Stomach (tissue), 9 donors: ENCODE measurements around the gene UBAP1. TPM values are rescaled to one million over a fixed set of nuclear protein-coding genes. Genes with fewer than 3 reads are reported as not detected.
"Not testable (repeated sequence)": the region's sequence is repeated elsewhere in the genome, so short reads cannot be mapped to it uniquely, and the experiment has no call there.

Experiments
- DNase-seq, 2 donors: peaks; one replicate each; pipeline versions ENCODE4 v3.0.0 to v3.0.0-alpha.2; 2013 to 2019
- H3K27ac ChIP-seq, 5 donors: fragments of 200-600 bp in 4 of 5; sonication (generic) in 4 of 5; one replicate each; pipeline ENCODE4 v1.5.1; 2013 to 2019; ENCODE audit warnings: mild to moderate bottlenecking in 1 of 5, moderate library complexity in 1 of 5
- H3K27me3 ChIP-seq, 3 donors: fragments of 200-600 bp; sonication (generic); one replicate each; pipeline ENCODE4 v1.5.1; 2017 to 2019; ENCODE audit warnings: mixed run types in 1 of 3
- H3K36me3 ChIP-seq, 4 donors: fragments of 200-600 bp; sonication (generic); 1 replicate in 3 of 4; 2 replicates in 1 of 4; pipeline ENCODE4 v1.5.1; 2016 to 2019
- H3K4me1 ChIP-seq, 4 donors: fragments of 200-600 bp; sonication (generic); one replicate each; pipeline ENCODE4 v1.5.1; 2016 to 2019
- H3K4me3 ChIP-seq, 4 donors: fragments of 200-600 bp; sonication (generic) in 3 of 4; one replicate each; pipeline ENCODE4 v1.5.1; 2016 to 2019; ENCODE audit warnings: mild to moderate bottlenecking in 1 of 4
- H3K9me3 ChIP-seq, 4 donors: fragments of 200-600 bp; sonication (generic); one replicate each; pipeline ENCODE4 v1.5.1; 2016 to 2019
- CTCF ChIP-seq, 7 experiments: fragments of 450-650 bp in 4 of 7; fragments of 200-600 bp in 3 of 7; sonication (generic) in 3 of 7; IDR thresholded peaks; one replicate each; pipeline ENCODE4 v1.5.1; 2016 to 2019; ENCODE audit warnings: antibody characterized with exemption in 7 of 7, control low read depth in 2 of 7, mild to moderate bottlenecking in 1 of 7
- EP300 ChIP-seq: sonication (generic); formaldehyde crosslinking; IDR thresholded peaks from one replicate; pipeline ENCODE4 v1.6.1; 2017; ENCODE audit warnings: antibody characterized with exemption
- POLR2A ChIP-seq, 4 donors: fragments of 450-650 bp; IDR thresholded peaks; one replicate each; pipeline ENCODE4 v1.6.1; 2016; ENCODE audit warnings: antibody characterized with exemption in 4 of 4, control low read depth in 2 of 4, mild to moderate bottlenecking in 1 of 4, moderate library complexity in 1 of 4
- POLR2AphosphoS5 ChIP-seq, 3 donors: sonication (generic); formaldehyde crosslinking; IDR thresholded peaks; one replicate each; pipeline ENCODE4 v1.6.1; 2016; ENCODE audit warnings: antibody characterized with exemption in 3 of 3
- WGBS, 5 donors: extraction: QIAGEN DNeasy Blood & Tissue Kit in 3 of 5; methylation state at CpG; one replicate each; pipeline versions ENCODE4 v1.1.5 to v1.1.7; 2013 to 2018; 5-methylcytosine and 5-hydroxymethylcytosine counted together
- intact Hi-C: fragments of 100-400 bp; cut with DNase I; formaldehyde crosslinking; loops from one replicate; pipeline ENCODE4 v1.15.1; 2023; ENCODE audit warnings: low total_unique reads
- polyA plus RNA-seq, 3 donors: library from polyadenylated mRNA; stranded (reverse); fragments of 200-250 nt; gene quantifications; one replicate each; pipeline ENCODE4 v1.2.3, GENCODE V29; 2013
- total RNA-seq, 5 donors: library from RNA; depleted of rRNA; stranded (reverse); fragments of >200 nt; gene quantifications; one replicate each; pipeline versions ENCODE4 v1.1.0 to v1.2.3, GENCODE V29; 2014 to 2016
- donor health status: healthy with polysubstance abuse.
- donor health status: Bipolar disorder and iron deficiency.
- donor health status: healthy.

Gene UBAP1
- total and polyA plus RNA-seq, 8 donors: 17.7 to 53.1 (median 34.1) TPM

- Histone ChIP-seq H3K4me3 (no peak overlapping the region), H3K36me3 (peaks cover 2 to 16% (median 8%) of the 10 kb centered on the region in 4 donors), H3K27me3 (no peaks in the 10 kb centered on the region), H3K4me1 (peaks cover 0 to 21% (median under 1%) of the 10 kb centered on the region in 4 donors), H3K9me3 (no peaks in the 10 kb centered on the region), H3K27ac (no peak overlapping the region)
- DNase-seq: no peak
- 83 to 93% (median 93%) methylated on average over 1 of the region's 1 CpG for WGBS, 5 donors
- intact Hi-C loops: no loop called here
- TF ChIP-seq CTCF (IDR thresholded peaks at IDR 0.05) (no peak), EP300 (no peak), POLR2A (IDR thresholded peaks at IDR 0.05) (no peak), POLR2AphosphoS5 (IDR thresholded peaks at IDR 0.05) (no peak)
Observed at GRCh38 chr9:34219421-34219820, 40.6 kb downstream of the UBAP1 start.

GRCh38 chr9:34220218-34220617 lies 41.4 kb downstream of the UBAP1 start:
- 88 to 96% (median 93%) methylated on average over 8 of the region's 8 CpGs for WGBS, 5 donors
- no peak for DNase-seq
- intact Hi-C loops: no loop called here
- H3K27me3 ChIP-seq: no peaks in the 10 kb centered on the region
- peaks cover 0 to 21% (median 5%) of the 10 kb centered on the region in 4 donors for H3K4me1 ChIP-seq
- no peak overlapping the region for H3K27ac ChIP-seq
- no peak overlapping the region for H3K4me3 ChIP-seq
- H3K9me3 ChIP-seq: no peaks in the 10 kb centered on the region
- H3K36me3 ChIP-seq: peaks cover 3 to 17% (median 12%) of the 10 kb centered on the region in 4 donors
- TF ChIP-seq EP300 (no peak), POLR2A (IDR thresholded peaks at IDR 0.05) (no peak)

- Histone ChIP-seq H3K36me3 (peaks cover 3 to 21% (median 14%) of the 10 kb centered on the region in 4 donors), H3K27me3 (no peaks in the 10 kb centered on the region), H3K9me3 (no peaks in the 10 kb centered on the region), H3K4me3 (no peak overlapping the region), H3K4me1 (peaks cover 0 to 12% (median 5%) of the 10 kb centered on the region in 4 donors), H3K27ac (no peak overlapping the region)
- no peak for DNase-seq
- TF ChIP-seq EP300: no peak
- TF ChIP-seq POLR2AphosphoS5 (IDR thresholded peaks at IDR 0.05): no peak
- no peak for TF ChIP-seq CTCF (IDR thresholded peaks at IDR 0.05)
- no peak for TF ChIP-seq POLR2A (IDR thresholded peaks at IDR 0.05)
- WGBS, 5 donors: 88 to 98% (median 95%) methylated on average over 12 of the region's 12 CpGs
- intact Hi-C loops: no loop called here
Observed at GRCh38 chr9:34224349-34224748, 45.5 kb downstream of the UBAP1 start.

- H3K9me3 ChIP-seq, H3K27me3 ChIP-seq, H3K4me3 ChIP-seq, H3K27ac ChIP-seq, DNase-seq, intact Hi-C loops: not testable (repeated sequence)
- Histone ChIP-seq H3K36me3 (peaks cover 3 to 21% (median 13%) of the 10 kb centered on the region in 4 donors), H3K4me1 (peaks cover 0 to 12% (median 5%) of the 10 kb centered on the region in 4 donors)
- 82 to 94% (median 91%) methylated on average over 9 of the region's 9 CpGs for WGBS, 5 donors
Observed at GRCh38 chr9:34226144-34226760, 47.4 kb downstream of the UBAP1 start.

GRCh38 chr9:34227445-34227844 lies 48.6 kb downstream of the UBAP1 start:
- no peak overlapping the region for H3K4me3 ChIP-seq
- peaks cover 0 to 9% (median 2%) of the 10 kb centered on the region in 4 donors for H3K4me1 ChIP-seq
- intact Hi-C loops: no loop called here
- no peak overlapping the region for H3K27ac ChIP-seq
- TF ChIP-seq EP300 (no peak), CTCF (IDR thresholded peaks at IDR 0.05) (no peak), POLR2AphosphoS5 (IDR thresholded peaks at IDR 0.05) (no peak), POLR2A (IDR thresholded peaks at IDR 0.05) (no peak)
- no peak for DNase-seq
- 65 to 99% (median 90%) methylated on average over 2 of the region's 2 CpGs for WGBS, 5 donors
- peaks cover 3 to 30% (median 21%) of the 10 kb centered on the region in 4 donors for H3K36me3 ChIP-seq
- H3K27me3 ChIP-seq: no peaks in the 10 kb centered on the region
- no peaks in the 10 kb centered on the region for H3K9me3 ChIP-seq
